Stromal cell of bone marrow (primary cell): ENCODE measurements around the gene NPL.

Source experiments
- DNase-seq: peaks from one replicate; pipeline ENCODE4 v3.0.0-alpha.2; 2012; ENCODE audit warnings: low read depth

Gene NPL

DNA sequence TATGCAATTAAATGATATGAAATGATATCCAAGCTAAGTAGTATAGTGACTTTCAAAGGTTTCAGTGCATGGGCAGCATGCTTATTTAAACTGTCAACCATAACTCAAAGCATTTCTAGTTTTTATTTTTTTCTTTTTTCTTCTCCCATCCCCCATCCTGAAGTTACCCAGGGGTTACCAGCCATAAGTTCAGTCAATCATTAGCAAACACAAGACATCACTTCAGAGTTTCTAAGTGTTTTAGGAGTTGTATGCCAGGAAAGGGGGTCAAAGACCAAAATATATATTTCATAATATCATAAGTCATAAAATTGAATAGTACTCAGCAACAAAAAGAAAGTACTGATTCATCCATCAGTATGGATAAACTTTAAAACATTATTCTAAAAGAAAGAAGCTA, 78.3 kb downstream of the NPL start:
- no peak for DNase-seq

DNA sequence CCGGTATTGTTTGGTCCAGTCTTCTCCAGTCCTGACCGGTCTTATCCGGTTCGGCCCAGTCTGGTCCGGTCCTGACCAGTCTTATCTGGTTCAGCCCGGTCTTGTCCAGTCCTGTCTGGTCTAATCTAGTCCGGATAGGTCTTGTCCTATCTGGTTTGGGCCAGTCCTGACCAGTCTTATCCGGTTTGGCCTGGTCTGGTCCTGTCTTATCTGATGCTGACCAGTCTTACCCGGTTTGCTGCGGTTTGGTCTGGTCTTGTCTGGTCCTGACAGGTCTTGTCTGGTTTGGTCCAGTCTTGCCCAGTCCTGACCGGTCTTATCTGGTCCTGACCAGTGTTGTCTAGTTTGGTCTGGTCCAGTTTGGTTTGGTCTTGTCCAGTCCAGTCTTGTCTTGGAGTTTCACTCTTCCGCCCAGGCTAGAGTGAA, 79.7 kb downstream of the NPL start:
- DNase-seq, result no peak

DNA sequence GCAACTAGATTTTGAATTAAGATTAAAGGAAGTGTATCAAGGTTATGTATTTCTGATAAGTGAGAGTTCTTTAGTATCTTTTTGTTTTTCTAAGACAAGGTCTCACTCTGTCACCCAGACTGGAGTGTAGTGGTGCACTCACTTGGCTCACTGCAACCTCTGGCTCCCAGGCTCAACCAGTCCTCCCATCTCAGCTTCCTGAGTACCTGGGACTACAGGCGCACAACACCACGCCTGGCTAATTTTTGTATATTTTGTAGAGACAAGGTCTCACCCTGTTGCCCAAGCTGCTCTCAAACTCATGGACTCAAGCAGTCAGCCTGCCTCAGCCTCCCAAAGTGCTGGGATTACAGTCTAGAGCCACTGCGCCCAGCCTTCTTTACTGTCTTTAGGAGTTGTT, 83.3 kb downstream of the NPL start:
- no peak for DNase-seq

DNA sequence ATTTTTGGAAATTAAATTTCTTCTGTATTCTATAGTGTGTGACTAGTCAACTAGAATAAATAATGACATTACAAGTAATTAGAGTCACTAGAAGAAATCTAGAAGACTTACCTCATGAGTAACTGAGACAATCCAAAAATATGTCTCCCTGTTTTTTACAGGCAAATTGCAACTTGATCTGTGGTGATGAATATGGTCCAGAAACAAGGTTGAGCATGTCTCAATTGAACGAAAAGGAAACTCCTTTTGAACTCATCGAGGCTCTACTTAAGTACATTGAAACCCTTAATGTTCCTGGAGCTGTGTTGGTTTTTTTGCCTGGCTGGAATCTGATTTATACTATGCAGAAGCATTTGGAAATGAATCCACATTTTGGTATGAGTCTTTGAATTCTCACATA, 86.3 kb downstream of the NPL start:
- DNase-seq, result no peak

DNA sequence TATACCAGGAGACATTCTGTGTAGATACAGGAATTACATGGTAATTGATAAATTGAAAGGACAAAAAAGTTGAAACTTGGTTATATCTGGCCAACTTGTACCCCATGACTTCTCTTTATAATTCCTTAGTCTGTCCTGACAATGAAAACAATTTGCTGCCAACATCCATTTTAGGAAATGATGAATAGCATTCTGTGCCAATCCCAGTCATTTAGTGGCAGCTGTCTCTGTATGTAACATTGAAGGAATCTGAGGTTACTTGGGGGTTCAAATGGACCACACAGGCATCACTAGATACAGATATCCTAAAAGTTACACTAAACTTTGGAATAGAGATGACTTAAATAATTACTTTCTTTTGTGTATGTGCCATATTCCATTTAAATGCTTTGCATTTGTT, 87.8 kb downstream of the NPL start:
- DNase-seq, result no peak

DNA sequence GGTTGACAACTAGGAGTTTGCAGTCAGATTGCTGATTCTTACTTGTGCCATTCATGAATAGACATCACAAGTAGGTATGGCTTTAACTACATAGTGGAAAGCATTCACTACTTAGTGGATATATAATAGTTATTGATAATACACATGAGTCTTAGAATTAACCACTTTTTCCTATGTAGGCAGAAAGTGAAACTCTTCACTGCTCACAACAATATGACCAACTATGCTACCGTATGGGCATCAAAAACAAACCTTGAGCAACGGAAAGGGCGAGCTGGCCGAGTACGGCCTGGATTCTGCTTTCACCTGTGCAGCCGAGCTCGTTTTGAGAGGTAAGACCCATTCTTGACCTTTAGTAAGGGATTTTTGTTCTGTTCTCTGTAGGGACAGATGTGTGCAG, 88.3 kb downstream of the NPL start:
- DNase-seq, result no peak
